Panc1 (cell line): ENCODE measurements around the gene C6orf118.

ENCODE experiments used
- POLR2AphosphoS5 ChIP-seq: IDR thresholded peaks from 2 replicates; pipeline ENCODE4 v1.6.1; 2012; ENCODE audit warnings: mild to moderate bottlenecking, low read depth, low read length, moderate library complexity
- TCF7L2 ChIP-seq: IDR thresholded peaks from 2 replicates; pipeline ENCODE4 v1.6.1; 2011; ENCODE audit warnings: mild to moderate bottlenecking, low read depth, low read length, inconsistent platforms
- TF ChIP-seq, protein P1 (sequence below): fragments of 450-650 bp; IDR thresholded peaks from 2 replicates; pipeline ENCODE4 v1.5.1; 2017; ENCODE audit warnings: mild to moderate bottlenecking
- TF ChIP-seq, protein P2 (sequence below), 2 experiments: IDR thresholded peaks; 2 replicates each; pipeline ENCODE4 v1.6.1; 2011 to 2012; ENCODE audit warnings: low read depth in 2 of 2, control low read depth in 1 of 2, low read length in 1 of 2, mild to moderate bottlenecking in 1 of 2, moderate library complexity in 1 of 2; ENCODE audit not compliant: insufficient read depth in 1 of 2

DNA sequence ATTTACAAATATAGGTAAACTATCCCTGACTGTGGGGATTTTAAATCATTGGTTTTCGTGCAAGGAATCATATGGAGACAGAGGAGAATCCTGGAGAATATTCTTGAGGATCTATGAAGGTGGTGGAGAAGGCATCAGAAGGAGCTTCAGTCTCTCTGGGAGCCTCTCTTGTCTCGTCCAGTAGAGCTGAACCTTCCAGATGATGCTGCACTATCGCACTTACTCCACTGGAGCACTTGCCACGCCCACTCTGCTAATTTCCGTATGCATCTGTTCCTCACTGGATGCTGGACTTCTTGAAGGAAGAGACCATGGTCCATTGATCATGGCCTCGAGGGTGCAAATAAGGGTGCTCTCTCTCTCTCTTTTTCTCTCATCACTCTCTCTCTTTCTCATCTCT lies 36.8 kb downstream of the C6orf118 start:
- TF ChIP-seq TCF7L2 (no peak), POLR2AphosphoS5 (no peak)
- TF ChIP-seq, protein P1, sequence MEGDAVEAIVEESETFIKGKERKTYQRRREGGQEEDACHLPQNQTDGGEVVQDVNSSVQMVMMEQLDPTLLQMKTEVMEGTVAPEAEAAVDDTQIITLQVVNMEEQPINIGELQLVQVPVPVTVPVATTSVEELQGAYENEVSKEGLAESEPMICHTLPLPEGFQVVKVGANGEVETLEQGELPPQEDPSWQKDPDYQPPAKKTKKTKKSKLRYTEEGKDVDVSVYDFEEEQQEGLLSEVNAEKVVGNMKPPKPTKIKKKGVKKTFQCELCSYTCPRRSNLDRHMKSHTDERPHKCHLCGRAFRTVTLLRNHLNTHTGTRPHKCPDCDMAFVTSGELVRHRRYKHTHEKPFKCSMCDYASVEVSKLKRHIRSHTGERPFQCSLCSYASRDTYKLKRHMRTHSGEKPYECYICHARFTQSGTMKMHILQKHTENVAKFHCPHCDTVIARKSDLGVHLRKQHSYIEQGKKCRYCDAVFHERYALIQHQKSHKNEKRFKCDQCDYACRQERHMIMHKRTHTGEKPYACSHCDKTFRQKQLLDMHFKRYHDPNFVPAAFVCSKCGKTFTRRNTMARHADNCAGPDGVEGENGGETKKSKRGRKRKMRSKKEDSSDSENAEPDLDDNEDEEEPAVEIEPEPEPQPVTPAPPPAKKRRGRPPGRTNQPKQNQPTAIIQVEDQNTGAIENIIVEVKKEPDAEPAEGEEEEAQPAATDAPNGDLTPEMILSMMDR = no peak
- TF ChIP-seq, protein P2, sequence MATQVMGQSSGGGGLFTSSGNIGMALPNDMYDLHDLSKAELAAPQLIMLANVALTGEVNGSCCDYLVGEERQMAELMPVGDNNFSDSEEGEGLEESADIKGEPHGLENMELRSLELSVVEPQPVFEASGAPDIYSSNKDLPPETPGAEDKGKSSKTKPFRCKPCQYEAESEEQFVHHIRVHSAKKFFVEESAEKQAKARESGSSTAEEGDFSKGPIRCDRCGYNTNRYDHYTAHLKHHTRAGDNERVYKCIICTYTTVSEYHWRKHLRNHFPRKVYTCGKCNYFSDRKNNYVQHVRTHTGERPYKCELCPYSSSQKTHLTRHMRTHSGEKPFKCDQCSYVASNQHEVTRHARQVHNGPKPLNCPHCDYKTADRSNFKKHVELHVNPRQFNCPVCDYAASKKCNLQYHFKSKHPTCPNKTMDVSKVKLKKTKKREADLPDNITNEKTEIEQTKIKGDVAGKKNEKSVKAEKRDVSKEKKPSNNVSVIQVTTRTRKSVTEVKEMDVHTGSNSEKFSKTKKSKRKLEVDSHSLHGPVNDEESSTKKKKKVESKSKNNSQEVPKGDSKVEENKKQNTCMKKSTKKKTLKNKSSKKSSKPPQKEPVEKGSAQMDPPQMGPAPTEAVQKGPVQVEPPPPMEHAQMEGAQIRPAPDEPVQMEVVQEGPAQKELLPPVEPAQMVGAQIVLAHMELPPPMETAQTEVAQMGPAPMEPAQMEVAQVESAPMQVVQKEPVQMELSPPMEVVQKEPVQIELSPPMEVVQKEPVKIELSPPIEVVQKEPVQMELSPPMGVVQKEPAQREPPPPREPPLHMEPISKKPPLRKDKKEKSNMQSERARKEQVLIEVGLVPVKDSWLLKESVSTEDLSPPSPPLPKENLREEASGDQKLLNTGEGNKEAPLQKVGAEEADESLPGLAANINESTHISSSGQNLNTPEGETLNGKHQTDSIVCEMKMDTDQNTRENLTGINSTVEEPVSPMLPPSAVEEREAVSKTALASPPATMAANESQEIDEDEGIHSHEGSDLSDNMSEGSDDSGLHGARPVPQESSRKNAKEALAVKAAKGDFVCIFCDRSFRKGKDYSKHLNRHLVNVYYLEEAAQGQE (IDR thresholded peaks at IDR 0.05; ENCODE audit: insufficient read depth in 1 of 2, low read depth in 2 of 2, low read length in 1 of 2) = no peak
